GM12874 (cell line): Measurements from ENCODE around the gene VAT1L.

Experiments used
- TF ChIP-seq, protein P1 (sequence below): IDR thresholded peaks from 2 replicates; pipeline ENCODE4 v1.5.1; 2011; ENCODE audit warnings: low read depth, mild to moderate bottlenecking, control low read depth, low read length, moderate library complexity; ENCODE audit not compliant: insufficient read depth

The VAT1L gene

DNA sequence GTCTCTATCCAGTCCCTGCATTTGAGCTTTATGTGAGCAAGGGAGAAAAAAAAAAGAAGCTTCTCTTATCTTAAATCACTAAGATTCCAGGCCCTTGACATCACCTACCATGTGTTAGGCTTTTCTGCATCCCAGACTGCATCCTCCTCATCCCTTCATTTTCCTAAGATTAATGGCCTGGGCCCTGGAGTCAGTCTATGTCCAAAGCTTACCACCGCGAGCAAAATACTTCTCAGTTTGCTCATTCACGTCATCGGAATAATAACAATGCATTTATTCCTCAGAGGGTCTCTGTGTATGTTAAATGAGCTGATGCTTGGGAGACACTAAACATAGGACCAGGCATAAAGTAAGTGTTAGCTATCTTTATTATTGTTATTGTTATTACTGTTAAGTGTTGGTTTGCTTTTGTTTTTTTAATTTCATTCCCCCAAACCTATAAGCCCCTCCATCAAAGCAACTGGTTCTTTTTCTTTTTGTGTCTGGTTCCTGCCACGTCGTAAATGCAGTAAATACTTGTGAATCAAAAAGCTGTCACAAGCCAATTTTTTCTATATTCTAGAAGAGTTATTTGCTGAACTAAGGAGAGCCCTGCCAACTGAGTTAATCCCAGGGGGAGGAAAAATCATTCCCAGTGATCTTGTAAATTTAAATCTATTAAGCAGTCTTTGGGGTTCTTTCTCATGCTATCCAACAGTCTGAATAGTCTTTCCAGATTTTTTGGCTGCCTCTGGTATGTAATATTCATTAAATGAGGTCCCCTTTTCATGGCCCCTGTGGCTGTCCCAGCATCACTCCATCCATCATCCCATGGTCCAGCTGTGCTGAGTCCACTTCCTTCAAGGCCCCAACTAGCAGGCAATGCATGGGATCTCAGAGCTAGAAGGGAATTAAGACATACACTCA, 46.5 kb downstream of the VAT1L start:
- TF ChIP-seq, protein P1, sequence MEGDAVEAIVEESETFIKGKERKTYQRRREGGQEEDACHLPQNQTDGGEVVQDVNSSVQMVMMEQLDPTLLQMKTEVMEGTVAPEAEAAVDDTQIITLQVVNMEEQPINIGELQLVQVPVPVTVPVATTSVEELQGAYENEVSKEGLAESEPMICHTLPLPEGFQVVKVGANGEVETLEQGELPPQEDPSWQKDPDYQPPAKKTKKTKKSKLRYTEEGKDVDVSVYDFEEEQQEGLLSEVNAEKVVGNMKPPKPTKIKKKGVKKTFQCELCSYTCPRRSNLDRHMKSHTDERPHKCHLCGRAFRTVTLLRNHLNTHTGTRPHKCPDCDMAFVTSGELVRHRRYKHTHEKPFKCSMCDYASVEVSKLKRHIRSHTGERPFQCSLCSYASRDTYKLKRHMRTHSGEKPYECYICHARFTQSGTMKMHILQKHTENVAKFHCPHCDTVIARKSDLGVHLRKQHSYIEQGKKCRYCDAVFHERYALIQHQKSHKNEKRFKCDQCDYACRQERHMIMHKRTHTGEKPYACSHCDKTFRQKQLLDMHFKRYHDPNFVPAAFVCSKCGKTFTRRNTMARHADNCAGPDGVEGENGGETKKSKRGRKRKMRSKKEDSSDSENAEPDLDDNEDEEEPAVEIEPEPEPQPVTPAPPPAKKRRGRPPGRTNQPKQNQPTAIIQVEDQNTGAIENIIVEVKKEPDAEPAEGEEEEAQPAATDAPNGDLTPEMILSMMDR: no peak

DNA sequence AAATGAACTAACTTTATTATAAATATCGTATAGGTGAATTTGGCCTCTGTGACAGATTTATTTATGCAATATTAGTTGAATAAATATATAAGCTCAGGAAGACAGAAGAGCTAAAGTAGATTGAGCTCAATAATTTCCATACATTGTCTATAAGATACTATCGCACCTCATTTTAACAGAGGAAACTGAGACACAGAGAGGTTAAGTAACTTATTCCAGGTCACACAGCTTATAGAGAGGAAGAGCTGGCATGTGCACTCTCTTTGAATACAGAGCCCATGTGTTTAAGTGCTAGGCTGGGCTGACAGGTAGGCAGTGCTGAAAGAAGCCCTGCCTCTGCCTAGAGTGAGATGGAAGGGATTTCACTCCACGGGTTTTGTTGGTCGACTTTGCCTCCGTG, 48.4 kb downstream of the VAT1L start:
- TF ChIP-seq, protein P1: no peak

- TF ChIP-seq, protein P1: no peak
These were observed 50.4 kb downstream of the VAT1L start for GRCh38 chr16:77838597-77839255.

GRCh38 chr16:77840093-77840492, 51.7 kb downstream of the VAT1L start:
- TF ChIP-seq, protein P1: no peak

- TF ChIP-seq, protein P1: no peak
These were observed 52.5 kb downstream of the VAT1L start for GRCh38 chr16:77840673-77841501.

DNA sequence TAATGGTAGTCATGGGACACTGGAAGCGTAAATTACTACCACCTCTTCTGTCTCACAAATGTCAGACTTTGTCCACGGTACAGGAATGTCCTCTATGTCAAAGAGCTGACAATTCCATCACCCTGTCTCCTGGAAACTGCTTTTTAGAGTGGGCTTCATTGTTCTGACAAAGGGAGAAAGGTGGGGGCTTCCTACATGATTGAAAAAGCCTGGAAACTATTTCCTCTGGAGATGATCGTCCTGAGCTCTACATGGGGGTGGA, 53.1 kb downstream of the VAT1L start:
- TF ChIP-seq, protein P1: no peak

DNA sequence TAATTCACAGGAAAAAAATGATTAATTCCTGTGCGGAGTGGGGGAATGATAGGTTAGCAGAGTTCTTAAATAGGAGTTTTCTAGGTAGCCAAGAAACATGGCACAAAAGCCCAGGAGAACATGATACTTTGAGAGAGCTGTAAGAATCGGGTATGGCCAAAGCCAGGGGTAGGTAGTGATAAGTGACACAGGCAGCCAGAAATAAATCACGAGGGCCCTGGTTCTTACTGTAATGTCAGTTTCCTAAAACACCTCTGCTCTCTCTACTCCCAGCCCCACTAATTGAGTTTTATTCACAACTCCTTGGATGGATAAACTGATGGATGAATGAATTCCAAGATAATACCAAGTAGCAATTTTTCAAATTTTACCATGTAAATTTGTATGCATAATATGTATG, 54.1 kb downstream of the VAT1L start:
- TF ChIP-seq, protein P1: no peak
